GM12865 (cell line): ENCODE measurements around the gene PADI1.

Experiments
- DNase-seq: peaks from one replicate; pipeline ENCODE4 v3.0.0; 2010; ENCODE audit warnings: low read depth
- H3K4me3 ChIP-seq: 2 replicates; pipeline ENCODE4 v1.5.1; 2011; ENCODE audit warnings: mild to moderate bottlenecking, low read depth, low read length, control low read depth
- CTCF ChIP-seq: IDR thresholded peaks from 2 replicates; pipeline ENCODE4 v1.5.1; 2011; ENCODE audit warnings: low read length, control low read depth, low read depth, inconsistent platforms; ENCODE audit not compliant: insufficient read depth; ENCODE audit errors: missing control alignments

The PADI1 gene

DNA sequence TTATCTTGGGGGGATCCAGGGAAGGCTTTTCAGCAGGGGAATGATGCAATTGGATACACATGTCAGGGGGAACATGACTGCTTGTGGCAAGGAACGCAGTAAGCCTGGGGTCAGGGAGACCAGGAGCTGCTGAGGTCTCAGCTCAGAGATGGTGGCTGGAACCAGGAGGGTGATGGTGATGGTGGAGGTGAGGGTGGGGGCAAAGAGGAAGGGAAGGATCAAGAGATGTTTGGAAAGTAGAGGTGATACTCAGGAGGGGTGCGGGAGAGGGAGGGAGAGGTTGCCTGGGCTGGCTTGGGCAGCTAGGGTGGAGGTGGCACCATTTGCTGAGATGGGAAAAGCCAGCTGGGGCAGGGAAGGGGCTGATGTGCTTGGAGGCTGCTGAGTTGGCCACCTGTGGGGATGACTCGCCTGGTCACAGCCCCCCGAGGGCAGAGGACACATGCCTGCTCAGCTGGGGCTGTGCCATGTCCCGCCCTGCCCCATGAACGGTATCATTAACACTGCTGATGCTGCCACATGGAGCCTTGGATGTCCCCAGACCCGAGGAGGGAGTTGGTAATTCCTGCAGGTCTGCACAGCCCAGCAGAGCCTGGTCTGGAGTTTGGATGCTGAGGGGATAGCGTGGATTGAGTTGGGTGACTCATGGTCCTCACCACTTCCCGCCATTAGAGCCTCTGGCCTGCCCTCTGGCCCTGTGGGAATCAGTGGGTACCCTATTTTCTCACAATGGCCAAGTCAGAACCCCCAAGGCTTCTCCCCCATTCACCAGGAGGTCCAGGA lies 6.3 kb upstream of the PADI1 start:
- TF ChIP-seq CTCF, result no peak
- DNase-seq, result no peak
- no peak overlapping the region for H3K4me3 ChIP-seq

- no peak for TF ChIP-seq CTCF
Observed at GRCh38 chr1:17199267-17200044, 5.5 kb upstream of the PADI1 start.

GRCh38 chr1:17200246-17200645 lies 4.7 kb upstream of the PADI1 start:
- H3K4me3 ChIP-seq, result no peak overlapping the region
- no peak for DNase-seq
- TF ChIP-seq CTCF, result no peak

More at GRCh38 chr1:17199267-17200044, 5.5 kb upstream of the PADI1 start:
- DNase-seq, result no peak
- H3K4me3 ChIP-seq, result no peak overlapping the region

GRCh38 chr1:17200756-17201155 lies 4.2 kb upstream of the PADI1 start:
- peak; percentile 12 for DNase-seq
- H3K4me3 ChIP-seq, result no peak overlapping the region
- TF ChIP-seq CTCF, result no peak

DNA sequence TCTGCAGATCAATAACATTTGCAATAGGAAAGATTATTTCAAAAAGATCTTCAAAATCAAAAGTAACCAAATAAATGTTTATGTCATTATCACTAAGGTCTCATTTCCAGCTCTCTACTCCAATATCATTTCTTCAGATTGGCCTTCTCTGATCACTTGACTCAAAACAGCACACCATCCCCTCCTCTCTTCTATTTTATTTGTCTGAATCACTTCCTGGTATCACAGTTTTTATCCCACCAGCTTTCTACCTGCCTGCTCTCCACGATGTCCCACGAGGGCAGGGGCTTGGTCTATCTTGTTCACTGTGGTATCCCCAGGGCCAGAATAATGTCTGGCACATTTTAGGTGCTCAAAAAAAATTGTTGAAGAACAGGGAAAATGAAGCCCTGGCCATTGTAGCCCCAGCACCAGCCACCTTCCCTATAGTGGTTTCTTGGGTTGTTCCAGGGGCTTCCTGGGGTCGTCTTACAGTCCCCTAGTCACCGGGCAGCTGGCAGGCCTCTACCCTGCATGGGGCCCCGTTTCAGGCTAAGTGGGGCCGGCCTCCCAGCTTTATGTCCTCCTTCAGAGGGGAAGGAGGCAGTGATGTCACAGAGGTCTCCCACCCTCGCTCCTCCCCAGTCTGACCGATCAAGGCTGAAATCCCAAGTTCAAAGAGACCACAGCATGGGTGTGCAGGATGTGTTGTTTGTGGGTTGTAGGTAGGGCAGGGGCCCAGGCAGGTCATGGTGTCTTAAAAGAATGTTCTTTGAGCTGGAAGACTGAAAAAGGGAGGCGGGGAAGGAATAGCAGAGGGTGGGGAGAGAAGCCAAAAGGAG lies 3.5 kb upstream of the PADI1 start:
- H3K4me3 ChIP-seq, result no peak overlapping the region
- peak; percentile 4 for DNase-seq
- no peak for TF ChIP-seq CTCF

GRCh38 chr1:17205652-17206051 lies 724 bp downstream of the PADI1 start:
- no peak for TF ChIP-seq CTCF
- no peak overlapping the region for H3K4me3 ChIP-seq
- DNase-seq, result no peak
